WTC11 (cell line): ENCODE data around the gene OPCML. TPM values are rescaled to one million over a fixed set of nuclear protein-coding genes. Genes with fewer than 3 reads are reported as not detected.

Source experiments
- ATAC-seq: fragments of 200-7000 bp; cut with Tn5 transposase; 2 replicates; pipeline ENCODE4 v1.10.0; 2021; ENCODE audit warnings: mild to moderate bottlenecking, moderate library complexity
- CTCF ChIA-PET: fragments of 300-600 bp; sonication (Branson Sonifier 250); formaldehyde crosslinking; loops from one replicate; lab custom pipeline; 2021; ENCODE audit warnings: antibody characterized with exemption; lab: Charles Lee
- POLR2A ChIA-PET: fragments of 350-600 bp; sonication (Branson Sonifier 250); formaldehyde crosslinking; loops from one replicate; lab custom pipeline; 2021; ENCODE audit warnings: antibody characterized with exemption; lab: Charles Lee
- DNase-seq: peaks from one replicate; pipeline ENCODE4 v3.0.0; 2021; ENCODE audit warnings: low spot score
- H3K27ac Mint-ChIP-seq: 2 replicates; pipeline ENCODE4 v1.8.0; 2021; ENCODE audit warnings: mixed read lengths
- H3K27me3 Mint-ChIP-seq: 2 replicates; pipeline ENCODE4 v1.8.0; 2021; ENCODE audit warnings: low read depth, mild to moderate bottlenecking, moderate library complexity, mixed read lengths
- H3K36me3 Mint-ChIP-seq: 2 replicates; pipeline ENCODE4 v1.8.0; 2021; ENCODE audit warnings: mixed read lengths
- H3K4me1 Mint-ChIP-seq: 2 replicates; pipeline ENCODE4 v1.8.0; 2022; ENCODE audit warnings: mixed read lengths
- H3K4me3 Mint-ChIP-seq: 2 replicates; pipeline ENCODE4 v1.8.0; 2021; ENCODE audit warnings: mild to moderate bottlenecking, moderate library complexity, mixed read lengths
- H3K9me3 Mint-ChIP-seq: 2 replicates; pipeline ENCODE4 v1.8.0; 2021; ENCODE audit warnings: mixed read lengths
- ATF2 ChIP-seq: sonication (generic); formaldehyde crosslinking; IDR thresholded peaks from 2 replicates; pipeline ENCODE4 v1.8.1; 2022; ENCODE audit warnings: low read depth, missing genetic modification reagents, borderline replicate concordance
- CREM ChIP-seq: sonication (generic); formaldehyde crosslinking; IDR thresholded peaks from 2 replicates; pipeline ENCODE4 v1.8.1; 2022; ENCODE audit warnings: mild to moderate bottlenecking, missing genetic modification reagents, moderate library complexity
- E2F4 ChIP-seq: sonication (generic); formaldehyde crosslinking; IDR thresholded peaks from 2 replicates; pipeline ENCODE4 v1.8.1; 2022; ENCODE audit warnings: low read depth, mild to moderate bottlenecking, moderate library complexity, missing genetic modification reagents, borderline replicate concordance
- E2F5 ChIP-seq: sonication (generic); formaldehyde crosslinking; IDR thresholded peaks from 2 replicates; pipeline ENCODE4 v1.8.1; 2022; ENCODE audit warnings: mild to moderate bottlenecking, moderate library complexity, missing genetic modification reagents
- EMX1 ChIP-seq: fragments of 250-450 bp; sonication (Bioruptor Pico); IDR thresholded peaks from 2 replicates; pipeline ENCODE4 v1.8.0; 2021; ENCODE audit warnings: mild to moderate bottlenecking
- ERG ChIP-seq: fragments of 250-450 bp; sonication (Bioruptor Pico); IDR thresholded peaks from 2 replicates; pipeline ENCODE4 v1.8.0; 2021; ENCODE audit warnings: mild to moderate bottlenecking
- ETV6 ChIP-seq: sonication (generic); formaldehyde crosslinking; IDR thresholded peaks from 2 replicates; pipeline ENCODE4 v1.8.1; 2022; ENCODE audit warnings: mild to moderate bottlenecking, missing genetic modification reagents
- GTF2I ChIP-seq: fragments of 250-450 bp; sonication (Bioruptor Pico); conservative IDR thresholded peaks from 2 replicates; pipeline ENCODE4 v1.4.0; 2021; ENCODE audit warnings: mild to moderate bottlenecking
- HMGXB4 ChIP-seq: sonication (generic); formaldehyde crosslinking; IDR thresholded peaks from 2 replicates; pipeline ENCODE4 v1.8.1; 2023; ENCODE audit warnings: mild to moderate bottlenecking, moderate library complexity, missing genetic modification reagents
- IRF2 ChIP-seq: sonication (generic); formaldehyde crosslinking; IDR thresholded peaks from 2 replicates; pipeline ENCODE4 v1.8.0; 2022; ENCODE audit warnings: low read depth, missing genetic modification reagents, borderline replicate concordance
- JUN ChIP-seq: sonication (generic); formaldehyde crosslinking; IDR thresholded peaks from 2 replicates; pipeline ENCODE4 v1.8.0; 2023; ENCODE audit warnings: mild to moderate bottlenecking, missing genetic modification reagents
- MAX ChIP-seq: sonication (generic); formaldehyde crosslinking; IDR thresholded peaks from 2 replicates; pipeline ENCODE4 v1.8.0; 2022; ENCODE audit warnings: mild to moderate bottlenecking, missing genetic modification reagents
- MLX ChIP-seq: sonication (generic); formaldehyde crosslinking; IDR thresholded peaks from 2 replicates; pipeline ENCODE4 v1.8.1; 2023; ENCODE audit warnings: mild to moderate bottlenecking, missing genetic modification reagents, moderate library complexity
- MXD4 ChIP-seq: fragments of 250-450 bp; sonication (Bioruptor Pico); IDR thresholded peaks from 2 replicates; pipeline ENCODE4 v1.8.0; 2021; ENCODE audit warnings: mild to moderate bottlenecking, moderate library complexity, borderline replicate concordance
- MYBL2 ChIP-seq: sonication (generic); formaldehyde crosslinking; IDR thresholded peaks from 2 replicates; pipeline ENCODE4 v1.8.1; 2023; ENCODE audit warnings: mild to moderate bottlenecking, moderate library complexity, missing genetic modification reagents
- NR1H2 ChIP-seq: sonication (generic); formaldehyde crosslinking; IDR thresholded peaks from 2 replicates; pipeline ENCODE4 v1.9.0; 2021; ENCODE audit warnings: mild to moderate bottlenecking, moderate library complexity, missing genetic modification reagents
- OVOL2 ChIP-seq: fragments of 250-450 bp; sonication (Bioruptor Pico); IDR thresholded peaks from 2 replicates; pipeline ENCODE4 v1.9.0; 2021; ENCODE audit warnings: mild to moderate bottlenecking, borderline replicate concordance
- PREB ChIP-seq: sonication (generic); formaldehyde crosslinking; IDR thresholded peaks from 2 replicates; pipeline ENCODE4 v1.8.1; 2022; ENCODE audit warnings: mild to moderate bottlenecking, missing genetic modification reagents, moderate library complexity, borderline replicate concordance
- SOX15 ChIP-seq: fragments of 250-450 bp; sonication (Bioruptor Pico); IDR thresholded peaks from 2 replicates; pipeline ENCODE4 v1.9.0; 2021; ENCODE audit warnings: mild to moderate bottlenecking
- TCF7 ChIP-seq: sonication (generic); formaldehyde crosslinking; IDR thresholded peaks from 2 replicates; pipeline ENCODE4 v1.8.0; 2022; ENCODE audit warnings: mild to moderate bottlenecking, low read depth, missing genetic modification reagents, moderate library complexity
- TP53 ChIP-seq: sonication (generic); formaldehyde crosslinking; IDR thresholded peaks from 2 replicates; pipeline ENCODE4 v1.8.1; 2023; ENCODE audit warnings: mild to moderate bottlenecking, missing genetic modification reagents
- ZBTB21 ChIP-seq: sonication (generic); formaldehyde crosslinking; IDR thresholded peaks from 2 replicates; pipeline ENCODE4 v1.8.1; 2023; ENCODE audit warnings: mild to moderate bottlenecking, missing genetic modification reagents, borderline replicate concordance
- ZBTB43 ChIP-seq: sonication (generic); formaldehyde crosslinking; IDR thresholded peaks from 2 replicates; pipeline ENCODE4 v1.8.1; 2023; ENCODE audit warnings: mild to moderate bottlenecking, missing genetic modification reagents
- ZNF232 ChIP-seq: sonication (generic); formaldehyde crosslinking; IDR thresholded peaks from 2 replicates; pipeline ENCODE4 v1.8.0; 2022; ENCODE audit warnings: mild to moderate bottlenecking, missing genetic modification reagents
- ZNF512 ChIP-seq: sonication (generic); formaldehyde crosslinking; IDR thresholded peaks from 2 replicates; pipeline ENCODE4 v1.8.1; 2022; ENCODE audit warnings: missing genetic modification reagents, borderline replicate concordance
- ZNF671 ChIP-seq: fragments of 250-450 bp; sonication (Bioruptor Pico); IDR thresholded peaks from 2 replicates; pipeline ENCODE4 v1.8.0; 2021; ENCODE audit warnings: mild to moderate bottlenecking
- total RNA-seq: library from RNA; stranded (reverse); gene quantifications from 3 replicates; pipeline ENCODE4 v1.2.3, GENCODE V29; 2021

Gene OPCML
- total RNA-seq, 1 experiment from 2014 or later = 1.5 TPM

GRCh38 chr11:133354069-133354468 is 178.2 kb downstream of the OPCML start:
- Mint-ChIP-seq H3K27me3 (no peaks in the 10 kb centered on the region), H3K9me3 (peaks cover 6% of the 10 kb centered on the region), H3K4me1 (no peaks in the 10 kb centered on the region), H3K36me3 (peaks cover 4% of the 10 kb centered on the region), H3K27ac (no peak overlapping the region), H3K4me3 (no peak overlapping the region)
- ATAC-seq (no peak), DNase-seq (no peak)
- CTCF ChIA-PET = no interaction called here
- TF ChIP-seq ZNF671 (CRISPR knock-in tag) (no peak), E2F5 (CRISPR knock-in tag) (no peak), ZBTB43 (CRISPR knock-in tag) (no peak), MXD4 (no peak), ERG (no peak), JUN (no peak), SOX15 (CRISPR knock-in tag) (no peak), ZNF512 (CRISPR knock-in tag) (no peak), EMX1 (CRISPR knock-in tag) (no peak), TCF7 (CRISPR knock-in tag) (no peak), MLX (CRISPR knock-in tag) (no peak), MAX (no peak), OVOL2 (no peak), ATF2 (CRISPR knock-in tag) (no peak), PREB (CRISPR knock-in tag) (no peak), GTF2I (CRISPR knock-in tag) (no peak), MYBL2 (CRISPR knock-in tag) (no peak)
- TF ChIP-seq, all 79 proteins: peak for 0
- POLR2A ChIA-PET = no interaction called here

GRCh38 chr11:133350045-133350444 is 182.3 kb downstream of the OPCML start:
- Mint-ChIP-seq H3K36me3 (peaks cover 4% of the 10 kb centered on the region), H3K4me3 (no peak overlapping the region), H3K9me3 (peaks cover 6% of the 10 kb centered on the region), H3K27ac (no peak overlapping the region), H3K27me3 (no peaks in the 10 kb centered on the region), H3K4me1 (no peaks in the 10 kb centered on the region)
- ATAC-seq = no peak
- no peak for DNase-seq
- CTCF ChIA-PET = no interaction called here
- POLR2A ChIA-PET = no interaction called here
- TF ChIP-seq HMGXB4 (CRISPR knock-in tag) (no peak), IRF2 (CRISPR knock-in tag) (no peak), ZBTB21 (no peak), NR1H2 (CRISPR knock-in tag) (no peak), CREM (CRISPR knock-in tag) (no peak), TCF7 (CRISPR knock-in tag) (no peak), TP53 (no peak), E2F4 (CRISPR knock-in tag) (no peak), ETV6 (CRISPR knock-in tag) (no peak), ZNF232 (no peak)
